ENCODE measurements around the gene OR11A1.

The OR11A1 gene, protein sequence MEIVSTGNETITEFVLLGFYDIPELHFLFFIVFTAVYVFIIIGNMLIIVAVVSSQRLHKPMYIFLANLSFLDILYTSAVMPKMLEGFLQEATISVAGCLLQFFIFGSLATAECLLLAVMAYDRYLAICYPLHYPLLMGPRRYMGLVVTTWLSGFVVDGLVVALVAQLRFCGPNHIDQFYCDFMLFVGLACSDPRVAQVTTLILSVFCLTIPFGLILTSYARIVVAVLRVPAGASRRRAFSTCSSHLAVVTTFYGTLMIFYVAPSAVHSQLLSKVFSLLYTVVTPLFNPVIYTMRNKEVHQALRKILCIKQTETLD
- total RNA-seq: 0 to 0.27 (median 0.09) reads per million in 4 experiments

DNA sequence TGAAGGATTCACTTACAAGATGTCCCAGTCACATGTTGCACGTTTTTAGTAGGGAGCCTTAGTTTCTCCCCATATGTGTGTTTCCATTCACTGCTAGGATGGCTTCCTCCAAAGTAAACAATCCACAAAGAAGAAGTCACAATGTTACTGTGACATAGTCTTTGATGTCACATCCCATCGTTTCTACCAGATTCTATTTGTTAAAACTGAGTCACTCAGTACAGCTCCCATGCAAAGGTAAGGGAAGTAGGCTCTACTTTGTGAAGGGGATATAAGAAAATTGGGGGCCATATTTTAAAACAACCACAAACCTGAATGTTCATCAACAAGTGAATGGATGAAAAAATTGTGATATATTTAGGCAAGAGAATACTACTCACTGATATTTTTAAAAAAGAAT is at the start of gene OR11A1, which contains the start of gene OR2H1:
TSS of gene OR11A1 (minus strand) at position 101 of the 400 bp plus-strand sequence. CDS start 29,430 bp downstream, outside the sequence.
TSS of gene OR2H1 (plus strand) at position 185 of the 400 bp plus-strand sequence. CDS start 4,615 bp downstream, outside the sequence.
- no peak for DNase-seq

DNA sequence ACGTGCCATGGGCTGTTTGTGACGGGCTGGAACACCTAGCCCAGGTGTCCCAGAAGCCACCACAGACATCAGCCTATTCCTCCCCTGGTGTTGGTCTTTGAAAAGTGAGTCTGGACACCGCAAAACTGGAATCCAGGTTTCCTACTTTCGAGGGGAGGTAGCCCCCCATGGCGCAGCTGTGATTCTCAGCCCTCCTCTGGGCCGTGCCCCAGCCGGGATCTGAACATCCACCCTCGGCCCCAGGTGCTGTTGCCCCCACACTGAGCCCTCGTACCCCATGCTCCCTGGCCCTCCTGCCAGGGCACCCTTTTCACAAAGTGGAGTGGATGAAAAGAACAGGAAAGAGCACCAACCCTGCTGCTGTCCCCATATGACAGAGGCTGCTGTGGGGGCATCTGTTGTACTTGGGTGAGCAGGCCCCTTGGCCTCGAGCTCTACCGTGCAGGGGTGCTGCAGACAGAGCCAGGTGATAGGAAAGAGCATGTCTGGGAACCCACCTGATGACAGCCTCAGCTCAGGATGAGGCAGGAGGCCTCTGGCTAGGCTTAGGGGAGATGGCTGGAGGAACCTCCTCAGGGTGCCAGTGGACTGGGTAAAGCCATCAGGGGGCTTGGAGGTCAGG is 49.7 kb upstream of the OR11A1 start:
- no peak for DNase-seq

DNA sequence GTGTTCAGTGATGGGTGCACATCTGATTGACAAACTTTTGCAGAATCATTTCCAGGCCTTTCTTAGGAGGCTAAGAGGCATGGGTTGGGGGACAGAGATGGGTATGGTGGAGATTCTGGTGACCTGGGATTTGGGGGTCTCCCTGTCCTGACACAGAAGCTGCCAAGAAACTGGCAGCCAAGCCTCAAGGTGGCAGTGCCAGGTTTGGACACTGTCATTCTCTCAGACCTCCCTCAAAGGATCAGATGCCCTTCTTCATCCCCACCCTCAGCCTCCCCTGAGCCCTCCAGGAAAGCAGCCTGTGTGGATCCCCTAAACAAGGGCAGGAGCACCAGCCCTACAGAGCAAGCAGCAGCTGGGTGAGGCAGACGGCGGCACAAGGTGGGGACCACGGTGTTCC is 48.9 kb upstream of the OR11A1 start:
- DNase-seq: no peak

DNA sequence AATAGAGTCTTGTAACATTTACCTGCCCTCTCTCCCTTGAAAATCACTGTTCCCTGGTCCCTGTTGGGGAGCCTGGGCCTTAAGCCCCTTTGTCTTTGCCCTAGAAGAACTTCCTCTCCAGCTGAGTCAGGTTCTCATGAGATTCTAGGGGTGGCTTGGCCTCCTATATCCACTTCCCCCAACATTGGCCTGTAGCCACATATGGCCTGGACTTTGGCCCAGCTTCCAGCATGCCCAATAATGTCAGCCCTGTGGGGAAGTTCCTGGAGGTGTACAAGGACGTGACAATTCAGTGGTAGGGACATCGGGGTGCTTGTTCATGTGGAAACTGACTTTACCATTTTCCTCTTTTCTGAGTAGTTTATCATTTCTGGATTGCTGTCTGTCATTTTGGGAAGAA is 48.1 kb upstream of the OR11A1 start:
- DNase-seq: no peak

DNA sequence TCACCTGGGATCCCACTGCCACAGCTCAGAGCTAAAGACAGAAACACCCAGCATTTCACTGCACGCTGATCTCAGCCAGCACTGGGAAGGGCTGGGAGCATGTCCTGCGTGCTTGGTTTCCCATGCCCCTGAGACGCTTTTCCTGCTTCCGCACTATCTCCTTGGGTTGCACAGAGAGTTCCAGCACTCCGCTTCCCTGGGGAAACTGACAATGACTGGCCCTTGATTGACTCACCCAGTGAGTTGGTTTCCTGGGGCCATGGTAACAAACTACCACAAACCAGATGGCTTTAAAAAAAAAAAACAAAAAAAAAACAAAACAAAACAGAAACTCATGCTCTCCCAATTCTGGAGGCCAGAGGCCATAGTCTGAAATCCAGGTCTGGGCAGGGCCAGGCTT is 45.7 kb upstream of the OR11A1 start:
- DNase-seq: no peak

DNA sequence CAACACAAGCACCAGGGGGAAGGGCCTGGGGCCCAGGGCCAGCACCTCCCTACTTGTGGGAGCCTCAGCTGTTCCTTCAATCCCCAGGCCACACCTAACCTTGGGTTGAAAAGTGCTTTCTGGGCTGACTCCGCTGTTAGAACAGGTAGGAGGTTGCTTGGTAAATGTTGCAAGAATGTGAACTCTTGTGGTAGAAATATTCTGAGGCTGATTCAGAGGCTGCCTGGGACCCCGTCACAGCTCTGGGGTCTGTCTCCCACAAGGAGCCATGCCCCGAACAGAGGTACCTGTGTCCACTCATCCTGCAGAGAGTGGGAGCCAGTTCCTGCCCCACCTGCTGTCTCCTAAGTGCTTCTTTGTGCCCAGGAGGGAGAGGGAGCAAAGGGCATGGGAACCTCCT is 45.3 kb upstream of the OR11A1 start:
- no peak for DNase-seq

DNA sequence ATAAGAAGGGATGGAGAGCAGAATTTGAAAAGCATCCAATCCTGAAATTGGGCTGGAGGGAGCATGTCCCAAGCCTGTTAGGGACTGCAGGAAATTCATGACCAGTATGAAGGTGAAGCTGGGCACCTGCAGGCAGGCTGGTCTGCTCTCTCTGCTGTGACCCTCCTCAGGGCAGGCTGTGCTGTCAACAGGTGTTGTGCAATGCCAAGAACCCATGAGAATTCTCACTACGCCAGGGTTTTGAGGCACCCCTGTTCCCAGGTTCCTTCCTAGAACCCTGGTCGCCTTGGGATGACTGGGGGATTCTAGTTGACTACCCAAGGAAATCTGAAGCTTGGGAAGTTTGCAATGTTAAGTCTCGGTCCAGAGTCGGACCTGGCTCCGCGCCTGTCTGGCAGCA is 44.2 kb upstream of the OR11A1 start:
- no peak for DNase-seq

DNA sequence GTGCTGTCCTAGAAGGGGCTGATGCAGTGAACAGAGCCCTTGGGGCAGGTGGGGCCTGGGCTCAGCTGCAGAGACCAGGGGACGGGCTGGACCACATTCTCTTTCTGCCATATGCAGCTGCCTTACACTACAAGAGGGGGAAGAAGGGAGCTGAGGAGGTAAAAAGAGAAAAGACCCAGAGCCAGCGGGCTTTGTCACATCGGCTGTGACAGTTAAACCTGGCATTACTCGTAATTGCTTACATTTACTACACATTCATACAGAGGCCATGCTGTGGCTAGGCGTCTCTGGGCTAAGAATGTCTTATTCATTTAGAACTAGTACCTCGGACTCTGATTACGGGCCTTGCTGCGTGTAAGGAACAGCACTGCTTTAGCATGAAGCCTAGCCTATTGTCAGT is 43.7 kb upstream of the OR11A1 start:
- DNase-seq: no peak

DNA sequence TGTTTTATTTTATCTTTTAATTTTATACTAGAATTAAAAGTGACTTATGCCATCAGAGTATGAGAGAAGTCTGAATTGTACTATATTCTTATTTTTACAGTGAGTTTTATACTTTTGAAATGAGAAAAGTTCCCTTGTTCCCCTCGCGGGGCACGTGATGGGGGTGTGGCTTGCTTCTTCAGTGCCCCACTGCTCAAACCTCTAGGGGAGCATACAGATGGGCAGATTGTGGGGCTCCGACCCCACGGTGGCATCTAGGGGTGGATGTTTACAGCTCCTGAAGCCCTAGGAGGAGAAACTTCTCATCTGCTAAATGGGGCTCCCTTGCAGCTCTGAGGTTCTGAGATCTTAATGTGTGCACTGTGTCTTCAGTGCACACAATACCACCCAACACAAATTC is 42.8 kb upstream of the OR11A1 start:
- no peak for DNase-seq

DNA sequence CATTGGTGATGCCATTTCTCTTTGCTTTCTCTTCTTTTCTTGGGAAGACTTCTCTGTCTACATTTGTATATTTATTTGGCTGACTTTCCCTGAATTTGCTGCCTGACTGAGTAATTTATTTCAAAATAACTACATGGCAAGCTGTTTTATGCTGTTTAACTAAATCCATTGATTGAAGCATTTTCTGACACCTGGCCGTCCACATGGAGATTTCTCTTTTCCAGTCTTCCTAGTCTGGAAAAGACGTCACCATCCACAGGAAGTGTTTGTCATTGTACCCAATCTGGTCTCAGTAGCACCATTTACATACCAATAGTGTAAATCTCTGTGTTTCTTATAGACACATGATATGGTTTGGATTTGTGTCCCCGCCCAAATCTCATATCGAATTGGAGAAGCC is 40.1 kb upstream of the OR11A1 start:
- no peak for DNase-seq

DNA sequence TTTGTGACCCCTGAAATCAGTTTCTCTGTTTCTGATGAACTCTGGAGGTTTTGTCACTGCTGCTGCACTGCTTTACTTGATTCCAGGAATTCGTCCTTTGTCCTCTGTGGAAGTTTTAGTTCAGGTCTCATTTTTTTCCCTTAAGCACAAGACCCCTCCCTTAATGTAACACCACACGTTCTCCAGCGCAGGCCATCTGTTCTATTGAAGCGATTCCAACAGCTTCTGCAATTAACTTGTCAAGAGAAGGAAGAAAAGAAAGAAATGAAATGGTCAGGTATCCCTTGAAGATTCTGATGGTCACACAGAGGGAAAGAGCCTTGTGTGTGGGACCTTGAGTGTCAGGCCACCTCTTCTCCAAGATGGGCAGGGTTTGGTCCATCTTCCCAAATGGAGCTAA is 38.7 kb upstream of the OR11A1 start:
- no peak for DNase-seq

DNA sequence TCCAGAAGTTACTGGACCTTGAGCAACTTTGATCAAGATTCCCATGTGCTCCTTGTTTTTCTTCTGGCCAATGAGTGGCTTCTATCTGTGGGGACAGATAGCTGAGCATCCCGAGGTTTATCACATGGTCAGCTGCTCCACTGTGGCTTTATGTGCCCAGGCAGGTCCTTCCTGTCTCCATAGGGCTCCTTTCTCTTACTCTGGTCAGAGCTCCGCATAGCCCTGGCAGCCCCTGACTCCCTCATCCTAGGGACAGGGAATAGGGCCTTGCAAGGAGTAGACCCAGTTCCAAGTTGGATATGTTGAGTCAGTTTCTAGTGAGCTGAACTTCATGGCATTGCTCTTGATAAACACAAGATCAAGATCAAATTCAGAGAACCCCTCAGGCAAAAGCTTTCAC is 37.3 kb upstream of the OR11A1 start:
- DNase-seq: no peak

DNA sequence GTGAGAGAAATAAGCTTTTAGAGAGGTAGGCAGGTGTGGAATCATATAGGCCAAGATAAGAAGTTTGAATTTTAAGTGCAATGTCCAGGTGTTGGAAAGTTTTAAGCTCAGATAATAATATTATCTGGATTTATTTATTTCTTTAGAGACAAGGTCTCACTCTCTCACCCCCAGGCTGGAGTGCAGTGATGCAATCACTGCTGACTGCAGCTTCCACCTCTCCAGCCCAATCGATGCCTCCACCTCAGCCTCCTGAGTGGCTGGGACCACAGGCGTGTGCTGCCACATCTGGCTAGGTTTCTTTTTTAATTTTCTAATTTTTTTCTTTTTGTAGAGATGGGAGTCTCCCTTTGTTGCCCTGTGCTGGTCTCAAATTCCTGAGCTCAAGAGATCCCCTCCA is 36.4 kb upstream of the OR11A1 start:
- no peak for DNase-seq

DNA sequence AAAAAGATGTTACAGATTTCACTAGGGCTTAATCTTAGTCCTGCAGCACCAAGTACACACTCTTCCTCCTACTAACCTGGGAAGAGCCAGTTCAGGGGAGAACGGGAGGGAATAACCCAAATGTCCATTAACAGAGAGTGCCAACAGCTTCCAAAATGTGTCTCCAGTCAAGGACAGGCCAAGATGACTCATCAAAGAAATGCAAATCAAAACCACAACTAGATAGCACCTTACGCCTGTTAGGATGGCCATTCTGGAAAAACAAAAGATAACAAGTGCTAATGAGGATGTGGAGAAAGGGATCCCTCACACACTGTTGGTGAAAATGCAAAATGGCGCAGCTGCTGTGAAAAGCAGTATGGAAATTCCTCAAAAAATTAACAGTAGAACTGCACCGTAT is 34.7 kb upstream of the OR11A1 start:
- no peak for DNase-seq

DNA sequence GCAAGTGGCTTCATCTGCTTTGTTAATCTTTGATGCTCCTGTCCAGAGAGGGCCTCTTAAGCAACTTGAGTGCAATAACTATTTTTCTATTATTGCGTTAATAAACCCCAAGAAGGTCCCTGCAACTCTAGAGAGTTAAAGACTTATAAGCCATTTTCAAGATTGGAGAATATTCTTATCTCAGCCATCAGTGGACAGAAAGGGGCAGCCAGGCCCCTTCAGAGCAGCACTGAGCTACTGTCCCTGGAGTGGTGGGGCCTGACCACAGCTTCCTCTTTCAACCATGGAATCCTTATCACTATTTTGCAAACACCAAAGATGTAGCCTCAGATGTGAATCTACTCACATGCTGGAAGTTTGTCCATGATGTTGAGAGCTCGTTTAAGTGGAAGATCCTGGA is 33.7 kb upstream of the OR11A1 start:
- DNase-seq: no peak

DNA sequence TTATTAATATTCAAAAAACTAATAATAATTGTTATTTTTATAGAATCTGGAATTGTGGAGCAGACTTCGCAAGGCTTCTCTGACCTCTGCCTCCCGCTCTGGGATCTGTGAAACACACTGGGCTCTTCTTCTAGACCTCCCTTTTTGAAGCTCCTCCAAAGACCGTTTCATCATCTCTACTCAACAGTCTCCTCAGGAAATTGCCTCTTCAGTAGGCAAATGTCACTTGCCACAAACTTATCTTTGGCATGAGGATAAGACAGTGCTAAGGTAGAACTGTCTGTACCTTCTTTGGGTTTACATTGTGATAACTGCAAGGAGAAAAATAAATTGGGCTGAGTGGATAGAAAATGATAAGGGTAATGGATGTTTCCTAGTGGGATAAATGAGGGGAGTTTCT is 33.2 kb upstream of the OR11A1 start:
- DNase-seq: no peak

DNA sequence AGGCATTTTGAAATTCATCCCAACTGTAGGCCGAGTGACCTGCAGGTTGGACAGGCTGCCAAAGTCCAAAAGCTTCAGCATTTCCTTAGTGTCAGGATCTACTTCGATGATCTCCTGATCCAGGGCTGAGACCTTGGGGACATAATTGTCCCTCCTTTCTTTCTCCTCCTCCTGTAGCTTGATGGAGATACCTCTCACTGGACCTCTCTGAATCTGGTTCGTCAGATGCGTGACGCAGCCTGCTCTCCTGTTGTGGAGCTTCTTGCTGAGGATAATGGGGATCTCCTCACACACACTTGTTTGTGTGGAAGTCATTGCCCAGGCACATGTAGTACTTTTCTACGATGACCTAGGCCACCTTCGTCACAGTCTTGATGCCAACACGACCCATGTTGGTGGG is 32.4 kb upstream of the OR11A1 start:
- no peak for DNase-seq

DNA sequence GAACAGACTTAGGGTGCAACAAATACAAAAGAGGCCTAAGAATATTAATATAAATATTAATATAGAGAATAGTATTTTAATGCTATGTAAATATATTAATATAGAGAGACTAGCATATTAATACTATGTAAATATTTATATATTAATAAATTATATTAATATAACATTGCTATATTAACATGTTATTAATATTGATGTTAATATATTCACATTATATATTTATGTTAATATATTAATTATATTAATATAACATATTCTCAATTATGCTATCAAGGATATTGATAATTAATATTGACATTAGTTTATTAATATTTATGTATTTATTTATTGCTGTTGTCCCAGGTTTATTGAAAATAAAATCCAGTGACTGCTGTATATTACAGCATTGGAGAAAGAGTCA is 32.0 kb upstream of the OR11A1 start:
- DNase-seq: no peak

DNA sequence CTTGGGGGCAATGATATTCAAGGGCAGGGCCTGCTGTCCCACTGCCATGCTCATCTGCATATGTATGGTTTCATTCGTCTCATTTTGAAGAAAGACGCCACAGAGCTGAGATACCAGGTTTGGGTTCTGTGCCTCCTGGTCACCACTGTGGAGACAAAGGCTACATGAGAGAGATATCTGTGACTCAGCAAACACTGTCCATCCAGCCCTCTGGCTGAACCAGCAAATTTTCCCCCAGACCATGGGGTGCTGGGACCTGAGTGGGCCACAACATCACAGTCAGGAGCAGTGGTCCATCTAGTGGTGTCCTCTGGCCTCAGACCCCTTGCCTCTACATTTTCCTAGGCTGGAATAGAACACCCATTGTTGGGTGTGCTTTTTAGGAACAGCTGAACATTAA is 30.8 kb upstream of the OR11A1 start, which contains the start of gene MAS1L:
TSS of gene MAS1L (minus strand) at position 297 of the 400 bp plus-strand sequence. CDS start at position 243, 54 bp downstream.
- no peak for DNase-seq

DNA sequence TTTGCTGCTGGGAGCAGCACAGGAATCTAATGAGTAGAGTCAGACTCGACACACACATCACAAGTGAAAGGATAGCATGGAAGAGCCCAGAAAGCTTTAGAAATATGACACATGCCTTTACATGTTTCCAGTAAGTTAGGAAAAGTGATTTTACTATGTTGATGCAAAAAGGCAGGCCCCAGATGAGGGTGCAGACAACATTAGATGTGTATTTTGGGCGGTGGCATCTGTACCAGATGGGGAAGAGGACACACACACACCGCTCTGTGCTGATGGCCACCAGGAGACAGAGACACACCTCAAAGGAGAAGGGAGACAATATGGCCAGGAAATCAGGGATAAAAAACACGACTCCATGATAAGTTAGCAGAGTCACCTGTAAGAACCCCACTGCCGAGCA is 30.3 kb upstream of the OR11A1 start:
- DNase-seq: no peak

DNA sequence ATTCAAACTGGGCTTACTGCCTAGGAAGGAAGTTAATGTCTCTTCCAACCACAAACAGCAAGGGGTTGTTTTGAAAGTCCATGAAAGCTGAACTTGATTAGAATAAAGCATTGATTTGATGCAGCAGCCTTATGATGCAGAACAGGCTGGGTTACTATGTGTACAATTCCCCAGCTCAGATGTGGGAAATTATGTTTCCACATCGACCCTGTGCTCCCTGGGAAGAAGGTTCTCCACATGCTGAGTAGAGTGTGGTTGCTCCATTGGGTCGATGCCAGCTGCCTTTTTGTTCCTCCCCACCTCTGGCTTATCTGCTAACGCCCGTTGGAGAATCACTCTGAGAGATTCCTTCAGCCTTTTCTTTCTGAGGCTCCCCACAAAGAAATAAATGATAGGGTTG is 29.7 kb upstream of the OR11A1 start:
- no peak for DNase-seq

DNA sequence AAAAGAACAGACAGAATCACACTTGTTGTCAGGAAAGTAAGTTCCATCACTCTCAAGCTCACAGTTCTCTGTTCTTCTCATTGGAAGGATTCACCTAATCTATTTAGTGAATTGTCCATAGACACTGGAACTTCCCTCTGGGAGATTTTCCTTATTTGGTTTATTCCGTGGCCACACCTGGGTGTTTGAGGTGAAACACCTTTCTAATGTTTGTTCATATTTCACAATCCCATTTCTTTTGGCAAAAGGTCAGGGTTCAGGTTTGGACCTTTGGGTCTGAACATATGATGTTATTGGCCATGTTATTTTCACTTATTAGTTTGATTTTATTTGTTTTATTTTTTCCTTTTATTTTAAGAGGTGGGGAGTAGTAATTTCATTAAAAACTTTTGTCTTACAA is 26.9 kb upstream of the OR11A1 start:
- no peak for DNase-seq

DNA sequence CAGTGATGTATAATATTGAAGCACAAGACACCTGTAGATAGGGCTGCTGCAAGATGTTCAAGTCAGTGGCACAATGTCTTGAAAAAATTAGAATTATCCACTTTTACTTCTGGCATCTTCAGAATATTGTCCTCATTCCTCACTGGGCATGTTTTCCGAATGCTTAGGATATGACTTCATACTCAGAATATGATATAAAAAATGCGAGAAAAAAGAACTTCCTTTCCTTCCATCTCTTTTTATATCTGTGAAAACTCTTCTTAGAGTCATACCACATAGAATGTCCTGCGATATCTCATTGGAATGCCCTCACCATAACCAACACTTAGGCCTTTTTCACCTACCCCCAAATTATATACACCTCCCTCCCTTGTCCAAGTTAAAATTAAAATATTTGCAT is 26.3 kb upstream of the OR11A1 start:
- DNase-seq: no peak

DNA sequence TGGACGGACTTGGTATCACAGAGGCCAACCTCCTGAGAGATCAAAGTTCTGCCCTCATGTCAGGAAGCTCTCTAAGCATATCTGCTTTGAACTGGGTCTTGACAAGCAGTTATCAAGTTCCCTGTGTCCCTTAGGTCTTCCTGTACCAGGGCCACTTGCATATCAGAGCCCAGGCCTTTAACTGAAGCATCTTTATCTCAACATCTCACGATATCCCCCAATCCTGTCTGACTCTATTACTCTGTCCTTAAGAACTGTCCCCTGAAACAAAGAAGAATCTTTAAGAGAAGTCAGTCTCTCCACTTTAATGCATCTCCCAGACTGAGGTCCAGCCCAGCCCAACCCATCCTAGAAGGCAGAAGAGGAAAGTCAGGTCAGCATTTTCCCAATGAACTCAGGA is 22.7 kb upstream of the OR11A1 start:
- no peak for DNase-seq

DNA sequence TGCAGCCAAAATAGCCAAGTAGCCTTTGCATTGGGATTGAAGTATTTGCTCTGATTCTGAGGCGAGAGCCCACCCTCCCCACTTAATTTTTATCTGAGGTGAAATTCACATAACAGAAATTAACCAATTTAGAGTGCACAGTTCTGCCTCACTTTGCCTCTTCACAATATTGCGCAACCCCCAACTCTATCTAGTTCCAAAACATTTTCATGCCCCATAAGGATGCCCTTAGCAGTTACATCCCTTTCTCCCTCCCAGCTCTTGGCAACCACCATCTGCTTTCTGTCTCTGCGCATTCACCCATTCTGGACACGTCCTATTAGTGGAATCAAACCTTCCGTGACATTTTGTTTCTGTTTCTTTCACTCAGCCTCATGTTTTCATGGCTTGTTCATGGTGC is 21.9 kb upstream of the OR11A1 start:
- DNase-seq: no peak
